Astrocyte (in vitro differentiated cells and primary cell): Measurements from ENCODE around the gene PLA2G4D. TPM values are rescaled to one million over a fixed set of nuclear protein-coding genes. Genes with fewer than 3 reads are reported as not detected.

Experiments
- DNase-seq: peaks from one replicate; pipeline ENCODE4 v3.0.0-alpha.2; 2010; ENCODE audit warnings: low read depth
- FAIRE-seq: peaks from 2 replicates; lab custom pipeline; 2011; peaks lifted over from hg19 to GRCh38; lab: Jason Lieb, UNC
- H2AFZ ChIP-seq: 2 replicates; pipeline ENCODE4 v1.6.0; 2012; ENCODE audit warnings: low read depth, low read length, inconsistent platforms
- H3K27ac ChIP-seq: 2 replicates; pipeline ENCODE4 v1.5.1; 2011; ENCODE audit warnings: low read depth, low read length, inconsistent platforms
- H3K27me3 ChIP-seq: 2 replicates; pipeline ENCODE4 v1.6.0; 2011; ENCODE audit warnings: low read length, inconsistent platforms; ENCODE audit not compliant: insufficient read depth
- H3K36me3 ChIP-seq: 2 replicates; pipeline ENCODE4 v1.5.1; 2011; ENCODE audit warnings: low read length, inconsistent platforms; ENCODE audit not compliant: insufficient read depth
- H3K4me1 ChIP-seq: 2 replicates; pipeline ENCODE4 v1.5.1; 2011; ENCODE audit warnings: low read length, inconsistent platforms; ENCODE audit not compliant: insufficient read depth
- H3K4me2 ChIP-seq: 2 replicates; pipeline ENCODE4 v1.6.0; 2012; ENCODE audit warnings: low read length, inconsistent platforms
- H3K4me3 ChIP-seq: 2 replicates; pipeline ENCODE4 v1.5.1; 2011; ENCODE audit warnings: low read depth, mild to moderate bottlenecking, low read length, inconsistent platforms; ENCODE audit not compliant: insufficient read depth
- H3K79me2 ChIP-seq: 2 replicates; pipeline ENCODE4 v1.6.0; 2012; ENCODE audit warnings: mild to moderate bottlenecking, low read length, inconsistent platforms; ENCODE audit not compliant: insufficient read depth
- H3K9ac ChIP-seq: 2 replicates; pipeline ENCODE4 v1.6.0; 2012; ENCODE audit warnings: mild to moderate bottlenecking, low read length, inconsistent platforms
- H3K9me3 ChIP-seq: 2 replicates; pipeline ENCODE4 v1.5.1; 2012; ENCODE audit warnings: low read depth, mild to moderate bottlenecking, low read length, inconsistent platforms; ENCODE audit not compliant: insufficient read depth
- H4K20me1 ChIP-seq: 2 replicates; pipeline ENCODE4 v1.6.0; 2012; ENCODE audit warnings: low read length, inconsistent platforms; ENCODE audit not compliant: insufficient read depth
- H3K27ac Mint-ChIP-seq: one replicate; pipeline ENCODE4 v1.8.0; 2021; ENCODE audit warnings: mild to moderate bottlenecking, mixed read lengths; ENCODE audit not compliant: unreplicated experiment
- H3K27me3 Mint-ChIP-seq: one replicate; pipeline ENCODE4 v1.8.0; 2021; ENCODE audit warnings: low read depth, mixed read lengths; ENCODE audit not compliant: unreplicated experiment
- H3K36me3 Mint-ChIP-seq: one replicate; pipeline ENCODE4 v1.8.0; 2021; ENCODE audit warnings: low read depth, mixed read lengths; ENCODE audit not compliant: unreplicated experiment
- H3K4me1 Mint-ChIP-seq: one replicate; pipeline ENCODE4 v1.8.0; 2021; ENCODE audit warnings: low read depth, mixed read lengths; ENCODE audit not compliant: unreplicated experiment
- H3K4me3 Mint-ChIP-seq: one replicate; pipeline ENCODE4 v1.8.0; 2021; ENCODE audit warnings: mild to moderate bottlenecking, moderate library complexity, mixed read lengths; ENCODE audit not compliant: unreplicated experiment
- H3K9me3 Mint-ChIP-seq: one replicate; pipeline ENCODE4 v1.8.0; 2021; ENCODE audit warnings: mild to moderate bottlenecking, mixed read lengths; ENCODE audit not compliant: unreplicated experiment
- EZH2 ChIP-seq: IDR thresholded peaks from 2 replicates; pipeline ENCODE4 v1.6.1; 2012; ENCODE audit warnings: mild to moderate bottlenecking, low read length, inconsistent platforms; ENCODE audit not compliant: insufficient read depth
- total RNA-seq: library from RNA; stranded (reverse); gene quantifications from 2 replicates; pipeline ENCODE4 v1.2.1, GENCODE V29; 2021
- TF ChIP-seq, protein P1 (sequence below): IDR thresholded peaks from 2 replicates; pipeline ENCODE4 v1.5.1; 2011; ENCODE audit warnings: low read depth, mild to moderate bottlenecking, inconsistent platforms, low read length, moderate library complexity; ENCODE audit not compliant: insufficient read depth

Gene PLA2G4D
- total RNA-seq, 1 donor from 2014 or later = not detected

DNA sequence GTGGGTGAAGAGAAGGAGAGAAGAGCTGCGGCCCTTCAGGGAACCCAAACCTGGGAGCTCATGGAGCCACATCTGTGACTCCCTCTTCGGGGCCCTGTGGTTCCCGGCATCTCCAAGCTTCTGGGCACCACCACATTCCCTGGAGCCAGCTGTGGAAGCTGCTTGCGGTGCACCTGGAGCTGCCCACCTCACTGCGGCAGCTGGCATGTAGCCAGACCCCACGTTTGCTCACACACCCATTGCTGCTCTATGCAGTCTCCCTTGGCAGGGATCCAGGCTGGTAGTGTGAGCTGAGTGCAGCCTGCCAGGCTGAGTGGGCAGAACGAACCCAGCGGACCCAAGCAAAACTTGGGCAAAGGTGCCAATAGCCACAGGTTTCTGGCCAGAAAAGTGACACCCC is 56.7 kb downstream of the PLA2G4D start:
- Histone ChIP-seq H3K79me2 (no peaks in the 10 kb centered on the region), H3K9ac (no peak overlapping the region), H2AFZ (no peak overlapping the region), H3K9me3 (no peaks in the 10 kb centered on the region), H3K4me3 (no peak overlapping the region), H3K4me2 (no peak overlapping the region), H3K4me1 (no peaks in the 10 kb centered on the region), H3K36me3 (no peaks in the 10 kb centered on the region), H3K27ac (no peak overlapping the region), H3K27me3 (peaks cover 4% of the 10 kb centered on the region), H4K20me1 (no peaks in the 10 kb centered on the region)
- H3K4me1 Mint-ChIP-seq = no peaks in the 10 kb centered on the region
- H3K4me3 Mint-ChIP-seq = no peak overlapping the region
- FAIRE-seq (no peak), DNase-seq (no peak)
- H3K27me3 Mint-ChIP-seq = peaks cover 2% of the 10 kb centered on the region
- no peak for TF ChIP-seq EZH2
- TF ChIP-seq, protein P1, sequence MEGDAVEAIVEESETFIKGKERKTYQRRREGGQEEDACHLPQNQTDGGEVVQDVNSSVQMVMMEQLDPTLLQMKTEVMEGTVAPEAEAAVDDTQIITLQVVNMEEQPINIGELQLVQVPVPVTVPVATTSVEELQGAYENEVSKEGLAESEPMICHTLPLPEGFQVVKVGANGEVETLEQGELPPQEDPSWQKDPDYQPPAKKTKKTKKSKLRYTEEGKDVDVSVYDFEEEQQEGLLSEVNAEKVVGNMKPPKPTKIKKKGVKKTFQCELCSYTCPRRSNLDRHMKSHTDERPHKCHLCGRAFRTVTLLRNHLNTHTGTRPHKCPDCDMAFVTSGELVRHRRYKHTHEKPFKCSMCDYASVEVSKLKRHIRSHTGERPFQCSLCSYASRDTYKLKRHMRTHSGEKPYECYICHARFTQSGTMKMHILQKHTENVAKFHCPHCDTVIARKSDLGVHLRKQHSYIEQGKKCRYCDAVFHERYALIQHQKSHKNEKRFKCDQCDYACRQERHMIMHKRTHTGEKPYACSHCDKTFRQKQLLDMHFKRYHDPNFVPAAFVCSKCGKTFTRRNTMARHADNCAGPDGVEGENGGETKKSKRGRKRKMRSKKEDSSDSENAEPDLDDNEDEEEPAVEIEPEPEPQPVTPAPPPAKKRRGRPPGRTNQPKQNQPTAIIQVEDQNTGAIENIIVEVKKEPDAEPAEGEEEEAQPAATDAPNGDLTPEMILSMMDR = no peak
- H3K9me3 Mint-ChIP-seq = no peaks in the 10 kb centered on the region
- peak overlapping the region; percentile 5 for H3K27ac Mint-ChIP-seq
- no peaks in the 10 kb centered on the region for H3K36me3 Mint-ChIP-seq

DNA sequence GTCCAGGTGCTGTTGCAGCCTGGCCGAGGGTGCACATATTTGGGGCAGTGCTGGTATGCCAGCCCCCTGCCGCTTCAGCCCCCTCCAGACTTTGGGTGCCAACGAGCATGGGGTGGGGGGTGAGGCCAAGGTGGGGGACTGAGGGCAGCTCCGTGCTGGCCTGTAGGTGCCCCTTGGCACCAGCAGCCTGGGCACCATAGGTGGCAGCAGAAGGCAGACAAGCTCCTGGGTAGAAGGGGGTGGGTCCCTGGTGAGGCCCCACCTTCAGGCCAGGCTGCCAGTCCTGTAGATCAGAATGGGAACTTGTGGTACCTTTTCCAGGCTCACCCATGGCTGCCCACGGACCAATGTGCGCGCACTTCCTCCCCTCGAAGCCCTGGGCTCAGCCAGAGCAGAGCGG is 57.4 kb downstream of the PLA2G4D start:
- Histone ChIP-seq H3K4me3 (no peak overlapping the region), H3K36me3 (no peaks in the 10 kb centered on the region), H3K4me2 (no peak overlapping the region), H2AFZ (no peak overlapping the region), H3K27me3 (peaks cover 4% of the 10 kb centered on the region), H3K4me1 (no peaks in the 10 kb centered on the region), H3K27ac (no peak overlapping the region), H4K20me1 (no peaks in the 10 kb centered on the region), H3K9me3 (no peaks in the 10 kb centered on the region), H3K79me2 (no peaks in the 10 kb centered on the region), H3K9ac (no peak overlapping the region)
- Mint-ChIP-seq H3K27me3 (peaks cover 2% of the 10 kb centered on the region), H3K27ac (no peak overlapping the region), H3K4me3 (no peak overlapping the region), H3K9me3 (peaks cover 2% of the 10 kb centered on the region), H3K36me3 (no peaks in the 10 kb centered on the region), H3K4me1 (no peaks in the 10 kb centered on the region)
- TF ChIP-seq, protein P1 = no peak
- no peak for TF ChIP-seq EZH2
- FAIRE-seq = no peak
- no peak for DNase-seq

DNA sequence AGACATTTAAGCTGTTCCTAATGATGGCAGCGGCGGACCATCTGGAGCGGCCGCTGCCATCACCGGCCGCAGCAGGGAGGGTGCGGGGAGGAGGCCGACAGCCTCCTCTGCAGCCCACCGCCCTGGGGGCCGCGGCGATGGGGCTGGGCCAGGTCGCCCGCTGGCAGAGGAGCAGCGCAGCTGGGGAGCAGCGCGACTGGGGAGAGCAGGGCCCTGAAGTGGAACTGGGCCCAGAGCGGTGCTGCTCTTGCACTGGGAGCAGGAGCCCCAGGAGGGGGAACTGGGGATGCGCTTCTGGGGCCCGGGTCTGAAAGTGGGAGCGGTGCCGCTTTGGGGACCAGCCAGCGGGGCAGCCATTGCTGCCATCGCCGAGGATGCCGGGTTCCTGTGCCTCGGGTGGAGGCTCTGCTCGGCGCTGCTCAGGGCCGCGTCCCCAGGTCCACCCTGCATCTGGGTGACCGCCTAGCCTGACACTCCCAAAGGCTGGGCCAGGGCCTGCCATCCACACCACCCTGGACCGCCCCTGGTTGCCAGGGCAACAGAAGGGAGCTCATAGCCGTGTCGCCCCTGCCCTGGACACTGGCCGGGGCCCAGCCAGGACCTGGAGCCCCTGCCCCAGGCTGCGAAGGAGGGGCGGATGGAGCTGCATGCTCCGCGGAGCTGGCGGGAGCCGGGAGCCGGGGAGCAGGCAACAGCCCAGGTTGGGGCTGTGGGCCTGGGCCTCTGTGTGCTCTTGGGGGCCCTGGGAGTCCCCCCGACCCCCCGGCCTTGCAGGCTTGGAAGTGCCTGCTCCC is 58.1 kb downstream of the PLA2G4D start:
- Histone ChIP-seq H2AFZ (no peak overlapping the region), H3K36me3 (no peaks in the 10 kb centered on the region), H3K4me2 (no peak overlapping the region), H3K9ac (no peak overlapping the region), H3K27ac (no peak overlapping the region), H3K27me3 (no peaks in the 10 kb centered on the region), H3K4me3 (no peak overlapping the region), H3K79me2 (no peaks in the 10 kb centered on the region), H4K20me1 (no peaks in the 10 kb centered on the region), H3K4me1 (no peaks in the 10 kb centered on the region), H3K9me3 (no peaks in the 10 kb centered on the region)
- peaks cover 4% of the 10 kb centered on the region for H3K27me3 Mint-ChIP-seq
- H3K4me1 Mint-ChIP-seq = no peaks in the 10 kb centered on the region
- H3K9me3 Mint-ChIP-seq = peaks cover 5% of the 10 kb centered on the region
- DNase-seq (no peak), FAIRE-seq (no peak)
- no peak overlapping the region for H3K27ac Mint-ChIP-seq
- H3K36me3 Mint-ChIP-seq = no peaks in the 10 kb centered on the region
- no peak for TF ChIP-seq EZH2
- TF ChIP-seq, protein P1 = no peak
- no peak overlapping the region for H3K4me3 Mint-ChIP-seq
